Cardiac fibroblast (primary cell): ENCODE measurements around the gene OR4D5.
A peak's percentile ranks its signal among the peaks of the same experiment; 100 is the strongest.

Experiments used
- DNase-seq, 2 donors: peaks; one replicate each; pipeline versions ENCODE4 v3.0.0 to v3.0.0-alpha.2; 2010; ENCODE audit warnings: low read depth in 2 of 2
- H3K4me3 ChIP-seq, 2 donors: replicated peaks in 1 of 2; 1 replicate in 1 of 2; 2 replicates in 1 of 2; pipeline ENCODE4 v1.5.1; 2011; ENCODE audit warnings: low read depth in 2 of 2, low read length in 2 of 2, mild to moderate bottlenecking in 2 of 2, moderate library complexity in 1 of 2
- CTCF ChIP-seq: IDR thresholded peaks from one replicate; pipeline ENCODE4 v1.5.1; 2011; ENCODE audit warnings: low read depth, mild to moderate bottlenecking, low read length, inconsistent platforms

OR4D5 gene

GRCh38 chr11:123976770-123977560, 37.5 kb downstream of the OR4D5 start:
- DNase-seq, result no peak
- no peak for TF ChIP-seq CTCF

GRCh38 chr11:123977731-123978347, 38.4 kb downstream of the OR4D5 start, which contains the start of gene OR10S1:
OR10S1 (minus strand) TSS chr11:123977781; CDS start chr11:123977664, 117 bp downstream.
- no peak within 1 kb of the TSS for H3K4me3 ChIP-seq
- no peak for TF ChIP-seq CTCF
- DNase-seq, result peak in 1 of 2 donors; percentile 10

More at GRCh38 chr11:123976770-123977560, 37.5 kb downstream of the OR4D5 start:
- H3K4me3 ChIP-seq, result no peak overlapping the region

GRCh38 chr11:123979311-123979710, 39.9 kb downstream of the OR4D5 start:
- DNase-seq, result no peak
- no peak overlapping the region for H3K4me3 ChIP-seq
- no peak for TF ChIP-seq CTCF
